GM12873 (cell line): ENCODE measurements around the gene SNX15.

Source experiments
- TF ChIP-seq, protein P1 (sequence below): IDR thresholded peaks from 2 replicates; pipeline ENCODE4 v1.5.1; 2012; ENCODE audit warnings: low read depth, mild to moderate bottlenecking, moderate library complexity, low read length, control low read depth; ENCODE audit not compliant: insufficient read depth; ENCODE audit errors: missing control alignments

The SNX15 gene

DNA sequence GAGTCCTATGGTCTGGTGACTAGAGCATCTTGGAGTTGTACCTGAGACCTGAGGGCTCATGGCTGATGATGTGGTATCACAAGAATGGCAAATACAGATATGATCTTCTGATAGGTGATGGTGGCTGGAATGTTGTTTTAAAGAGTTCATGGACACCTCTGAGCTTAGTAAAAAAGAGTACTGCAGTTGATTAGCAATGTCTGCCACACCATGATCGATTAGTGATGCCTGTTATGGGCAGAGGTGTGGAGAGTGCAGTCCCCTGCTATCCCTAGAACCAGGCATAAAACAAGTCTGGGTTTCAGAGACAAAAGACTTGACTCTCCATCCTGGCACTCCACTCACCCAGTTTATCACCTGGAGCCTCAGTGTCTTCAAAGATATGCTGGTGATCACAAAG lies 29.1 kb upstream of the SNX15 start:
- TF ChIP-seq, protein P1, sequence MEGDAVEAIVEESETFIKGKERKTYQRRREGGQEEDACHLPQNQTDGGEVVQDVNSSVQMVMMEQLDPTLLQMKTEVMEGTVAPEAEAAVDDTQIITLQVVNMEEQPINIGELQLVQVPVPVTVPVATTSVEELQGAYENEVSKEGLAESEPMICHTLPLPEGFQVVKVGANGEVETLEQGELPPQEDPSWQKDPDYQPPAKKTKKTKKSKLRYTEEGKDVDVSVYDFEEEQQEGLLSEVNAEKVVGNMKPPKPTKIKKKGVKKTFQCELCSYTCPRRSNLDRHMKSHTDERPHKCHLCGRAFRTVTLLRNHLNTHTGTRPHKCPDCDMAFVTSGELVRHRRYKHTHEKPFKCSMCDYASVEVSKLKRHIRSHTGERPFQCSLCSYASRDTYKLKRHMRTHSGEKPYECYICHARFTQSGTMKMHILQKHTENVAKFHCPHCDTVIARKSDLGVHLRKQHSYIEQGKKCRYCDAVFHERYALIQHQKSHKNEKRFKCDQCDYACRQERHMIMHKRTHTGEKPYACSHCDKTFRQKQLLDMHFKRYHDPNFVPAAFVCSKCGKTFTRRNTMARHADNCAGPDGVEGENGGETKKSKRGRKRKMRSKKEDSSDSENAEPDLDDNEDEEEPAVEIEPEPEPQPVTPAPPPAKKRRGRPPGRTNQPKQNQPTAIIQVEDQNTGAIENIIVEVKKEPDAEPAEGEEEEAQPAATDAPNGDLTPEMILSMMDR: no peak

DNA sequence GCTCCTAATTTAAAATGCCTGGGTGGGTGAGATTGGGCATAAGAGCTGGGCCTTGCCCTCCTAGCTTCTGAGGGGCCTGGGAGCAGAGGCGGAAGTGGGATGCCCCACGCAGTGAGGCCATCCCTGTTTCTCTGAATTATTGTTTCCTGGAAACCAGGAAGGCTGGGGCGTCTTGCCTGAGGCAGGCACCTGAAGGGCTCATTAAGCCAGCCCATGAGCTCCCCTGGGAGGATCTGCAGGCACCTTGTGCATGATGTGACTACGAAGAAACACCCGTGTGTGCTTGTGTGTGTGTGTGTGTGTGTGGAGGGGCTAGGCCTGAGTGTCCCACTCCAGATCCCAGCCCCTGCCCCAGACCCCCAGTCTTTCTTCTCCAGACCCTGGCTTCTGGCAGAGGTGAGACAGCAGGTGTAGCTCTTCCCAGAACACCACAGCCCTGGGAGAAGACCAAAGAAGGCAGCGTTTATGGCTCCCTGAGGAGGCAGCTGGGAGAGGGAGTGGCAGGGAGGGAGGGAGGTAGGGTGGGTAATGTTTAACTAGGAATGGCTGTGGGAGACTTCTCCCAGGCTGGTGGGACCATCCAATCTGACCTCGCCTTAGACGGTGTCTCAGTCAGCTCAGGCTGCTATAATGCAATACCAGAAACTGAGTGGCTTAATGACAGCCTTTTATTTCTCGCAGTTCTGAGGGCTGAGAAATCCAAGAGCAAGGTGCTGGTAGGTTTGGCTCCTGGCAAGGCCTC lies 28.4 kb upstream of the SNX15 start:
- TF ChIP-seq, protein P1: no peak

DNA sequence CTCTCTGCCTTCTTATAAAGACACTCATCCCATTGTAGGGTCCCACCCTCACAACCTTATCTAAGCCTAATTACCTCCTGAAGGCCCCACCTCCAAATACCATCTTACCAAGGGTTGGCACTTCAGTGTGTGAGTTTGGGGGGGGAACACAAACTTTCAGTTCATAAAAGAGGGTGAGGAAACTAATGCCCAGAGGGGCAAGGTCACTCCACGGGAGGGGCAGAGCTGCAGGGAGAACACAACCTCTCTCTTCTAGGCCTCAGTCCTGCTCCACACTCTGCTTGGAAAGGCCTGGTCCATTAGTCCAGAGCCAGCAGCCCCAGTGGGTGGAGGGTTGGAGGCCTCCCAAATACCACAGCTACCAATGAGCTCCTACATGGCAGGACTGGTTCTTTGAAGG lies 27.8 kb upstream of the SNX15 start:
- TF ChIP-seq, protein P1: no peak

DNA sequence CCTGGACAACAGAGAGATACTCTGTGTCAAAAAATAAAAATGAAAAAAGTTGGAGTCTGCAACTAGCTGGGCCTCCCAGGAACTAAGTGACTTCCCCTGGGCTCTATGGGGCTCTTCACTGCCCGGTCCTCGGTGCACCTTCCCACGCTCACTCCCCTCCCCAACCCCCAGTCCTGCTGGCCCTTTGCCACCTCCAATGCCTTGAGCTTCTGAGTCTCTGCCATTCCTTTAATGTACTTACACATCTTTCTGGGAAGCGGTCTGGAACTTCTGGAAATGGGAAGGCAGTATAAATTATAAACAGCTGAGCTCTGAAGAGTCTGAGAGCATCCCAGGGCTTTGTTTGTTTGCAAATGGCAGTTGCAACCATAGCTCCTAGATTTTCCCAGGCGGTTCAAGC lies 24.5 kb upstream of the SNX15 start:
- TF ChIP-seq, protein P1: no peak

DNA sequence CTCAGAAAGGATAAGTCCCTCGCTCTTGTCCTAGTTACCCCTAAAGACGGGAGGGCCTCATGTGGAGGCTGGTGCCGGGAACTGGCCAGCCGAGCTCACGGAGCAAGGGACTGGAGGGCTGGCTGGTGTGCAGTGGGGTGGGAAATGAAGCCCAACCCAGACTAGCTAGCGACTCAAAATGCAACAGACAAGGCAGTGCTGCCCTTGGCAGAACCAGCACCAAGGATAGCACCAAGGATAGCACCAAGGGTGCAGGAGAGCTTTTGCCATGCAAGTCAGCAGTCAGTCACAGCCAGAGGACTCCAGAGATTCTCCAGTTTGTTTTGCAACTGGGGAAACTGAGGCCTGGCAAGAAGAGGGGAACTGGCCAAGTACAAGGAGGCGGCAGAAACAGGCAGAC lies 24.0 kb upstream of the SNX15 start:
- TF ChIP-seq, protein P1: no peak

DNA sequence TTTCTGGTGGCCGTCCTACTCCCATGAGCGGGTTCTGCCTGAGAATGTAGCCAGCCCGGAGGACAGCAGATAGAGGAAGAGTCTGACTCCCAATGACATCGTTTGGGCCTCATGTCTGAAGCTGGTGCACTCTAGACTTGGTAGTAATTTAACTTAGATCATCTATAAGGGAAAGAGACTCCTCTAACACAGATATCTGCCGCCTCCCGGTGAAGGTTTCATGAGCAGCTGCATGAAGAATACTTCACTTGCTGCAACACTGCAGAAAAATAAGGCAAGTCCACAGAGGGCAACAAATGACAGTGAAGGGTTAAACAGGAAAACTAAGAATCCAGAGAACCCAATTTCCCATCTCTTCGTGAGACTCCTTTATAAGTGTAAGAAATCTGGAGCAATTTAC lies 19.2 kb upstream of the SNX15 start:
- TF ChIP-seq, protein P1: no peak

DNA sequence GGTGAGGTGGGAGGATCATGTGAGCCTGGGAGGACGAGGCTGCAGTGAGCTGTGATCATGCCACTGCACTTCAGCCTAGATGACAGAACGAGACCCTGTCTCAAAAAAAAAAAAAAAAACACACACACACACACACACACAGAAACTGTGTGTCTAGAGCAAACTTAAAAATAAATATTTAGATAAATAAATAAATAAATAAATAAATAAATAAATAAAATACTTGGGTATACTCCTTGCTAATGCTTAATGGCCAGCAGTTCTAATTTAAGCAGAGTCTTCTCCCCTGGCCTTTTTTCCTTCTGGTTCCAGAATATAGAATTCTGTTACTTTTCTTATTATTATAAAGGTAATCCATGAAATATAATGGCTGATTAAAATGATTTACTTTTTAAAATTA lies 18.4 kb upstream of the SNX15 start:
- TF ChIP-seq, protein P1: no peak
